HUES6 (cell line): ENCODE data around the gene KCNMA1.

Experiments
- H3K27ac ChIP-seq: 2 replicates; pipeline ENCODE4 v1.7.0; 2013; ENCODE audit warnings: low read depth, mild to moderate bottlenecking, low read length, inconsistent platforms
- H3K27me3 ChIP-seq: 2 replicates; pipeline ENCODE4 v1.6.1; 2013; ENCODE audit warnings: low read length; ENCODE audit not compliant: control insufficient read depth, insufficient read depth
- H3K36me3 ChIP-seq: 2 replicates; pipeline ENCODE4 v1.6.1; 2013; ENCODE audit warnings: low read length; ENCODE audit not compliant: control insufficient read depth, insufficient read depth
- H3K4me1 ChIP-seq: 2 replicates; pipeline ENCODE4 v1.6.1; 2013; ENCODE audit warnings: low read length; ENCODE audit not compliant: control insufficient read depth, insufficient read depth
- H3K4me3 ChIP-seq: 2 replicates; pipeline ENCODE4 v1.5.1; 2013; ENCODE audit warnings: low read depth, low read length
- H3K9ac ChIP-seq: one replicate; pipeline ENCODE4 v1.6.1; 2013; ENCODE audit warnings: mild to moderate bottlenecking, low read length
- H3K9me3 ChIP-seq: 2 replicates; pipeline ENCODE4 v1.6.1; 2013; ENCODE audit warnings: low read depth, low read length; ENCODE audit not compliant: control insufficient read depth, insufficient read depth

The KCNMA1 gene

DNA sequence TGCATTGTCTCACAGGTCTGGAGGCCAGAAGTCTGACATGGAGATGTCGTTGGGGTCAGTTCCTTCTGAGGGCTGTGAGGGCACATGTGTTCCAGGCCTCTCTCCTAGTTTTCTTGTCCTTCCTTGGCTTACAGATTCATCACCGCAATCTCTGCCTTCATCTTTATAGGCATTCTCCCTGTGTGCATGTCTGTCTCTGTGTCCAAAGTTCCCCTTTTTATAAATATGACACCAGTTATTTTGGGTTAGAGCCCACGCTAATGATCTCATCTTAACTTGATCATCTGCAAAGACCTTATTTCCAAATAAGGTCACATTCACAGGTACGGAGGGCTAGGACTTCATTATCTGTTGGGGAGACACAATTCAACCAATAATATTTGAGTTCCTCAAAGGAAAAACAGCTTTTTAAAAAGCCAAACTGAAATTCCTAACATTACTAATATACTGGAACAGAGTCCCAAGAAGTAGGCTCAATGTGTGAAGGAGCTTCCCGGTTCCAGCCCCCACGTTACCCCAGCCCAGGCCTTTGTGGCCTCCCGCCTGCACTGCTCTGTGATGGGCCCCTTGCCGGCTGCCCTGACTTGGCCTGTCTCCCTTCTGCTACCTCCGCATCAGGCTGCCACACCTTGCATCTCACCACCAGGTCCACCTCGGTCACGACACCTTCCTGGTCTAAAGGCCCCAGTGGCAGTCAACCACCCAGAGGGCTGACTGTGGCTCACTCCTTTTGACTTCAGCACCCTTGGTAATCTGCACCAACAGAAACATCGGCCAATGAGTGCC, 142.7 kb downstream of the KCNMA1 start:
- Histone ChIP-seq H3K4me1 (no peaks in the 10 kb centered on the region), H3K36me3 (no peaks in the 10 kb centered on the region), H3K9ac (no peak overlapping the region), H3K27ac (no peak overlapping the region), H3K9me3 (no peaks in the 10 kb centered on the region), H3K4me3 (no peak overlapping the region), H3K27me3 (no peaks in the 10 kb centered on the region; the same call in 1 of the 2 replicates)

- H3K9me3 ChIP-seq: no peaks in the 10 kb centered on the region
- H3K27ac ChIP-seq: no peak overlapping the region
- no peaks in the 10 kb centered on the region; the same call in 1 of the 2 replicates for H3K27me3 ChIP-seq
- no peak overlapping the region for H3K4me3 ChIP-seq
- H3K4me1 ChIP-seq: no peaks in the 10 kb centered on the region
- no peak overlapping the region for H3K9ac ChIP-seq
- no peaks in the 10 kb centered on the region for H3K36me3 ChIP-seq
Measured at GRCh38 chr10:77494327-77494726, 143.3 kb downstream of the KCNMA1 start.

DNA sequence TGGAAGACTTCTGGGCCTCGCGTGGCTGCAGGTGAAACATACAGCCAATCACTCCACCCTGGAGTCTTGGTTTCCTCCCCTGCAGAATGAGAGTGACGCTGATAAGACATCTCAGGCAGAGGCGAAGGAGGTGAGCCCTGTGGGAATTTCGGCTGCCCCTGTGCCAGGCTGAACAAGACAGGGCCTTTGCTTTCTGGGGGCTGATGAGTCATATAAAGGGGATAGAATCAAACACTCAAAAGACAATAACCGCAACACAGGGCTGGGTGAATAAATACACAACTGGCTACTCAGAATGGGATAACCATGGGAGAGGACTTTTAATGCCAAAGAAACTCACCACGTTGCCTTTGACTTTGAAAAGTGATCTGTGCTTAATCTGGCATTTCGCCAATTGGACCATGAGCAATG, 143.8 kb downstream of the KCNMA1 start:
- Histone ChIP-seq H3K27me3 (no peaks in the 10 kb centered on the region; the same call in 1 of the 2 replicates), H3K27ac (no peak overlapping the region), H3K9me3 (no peaks in the 10 kb centered on the region), H3K9ac (no peak overlapping the region), H3K36me3 (no peaks in the 10 kb centered on the region), H3K4me1 (no peaks in the 10 kb centered on the region), H3K4me3 (no peak overlapping the region)

GRCh38 chr10:77493239-77493806, 144.3 kb downstream of the KCNMA1 start:
- no peak overlapping the region for H3K4me3 ChIP-seq
- H3K36me3 ChIP-seq: no peaks in the 10 kb centered on the region
- no peak overlapping the region for H3K27ac ChIP-seq
- H3K27me3 ChIP-seq: no peaks in the 10 kb centered on the region; the same call in 1 of the 2 replicates
- H3K9ac ChIP-seq: no peak overlapping the region
- no peaks in the 10 kb centered on the region for H3K9me3 ChIP-seq
- no peaks in the 10 kb centered on the region for H3K4me1 ChIP-seq

DNA sequence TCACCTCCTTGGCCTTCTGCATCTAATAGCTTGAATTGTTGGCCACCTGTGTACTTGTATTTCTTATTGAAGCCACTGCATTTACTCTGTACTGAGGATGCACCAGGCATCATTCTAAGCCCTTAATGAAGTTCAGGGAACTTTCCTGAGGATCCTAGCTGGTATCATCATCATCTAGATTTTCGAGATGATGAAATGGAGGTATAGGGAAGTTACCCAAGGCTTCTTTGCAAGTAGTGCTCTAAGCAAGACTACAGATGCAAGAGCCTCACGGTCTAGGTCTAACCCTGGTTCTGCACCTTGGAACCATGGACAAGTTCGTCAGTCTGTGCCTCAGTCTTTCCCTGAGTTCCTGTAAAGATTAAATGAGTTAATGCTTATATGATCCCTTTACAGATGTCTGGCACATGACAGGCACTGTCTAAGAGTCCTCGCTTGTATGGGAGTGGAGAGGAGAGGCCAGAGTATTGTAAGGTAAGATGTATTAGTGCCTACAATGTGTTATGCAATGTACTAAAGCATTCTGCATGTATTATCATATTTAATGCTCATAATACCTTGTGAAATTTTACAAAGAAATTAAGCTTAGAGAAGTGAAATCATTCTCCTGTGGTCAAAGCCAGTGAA, 145.1 kb downstream of the KCNMA1 start:
- H3K27me3 ChIP-seq: no peaks in the 10 kb centered on the region; the same call in 1 of the 2 replicates
- no peak overlapping the region for H3K27ac ChIP-seq
- H3K9me3 ChIP-seq: no peaks in the 10 kb centered on the region
- no peaks in the 10 kb centered on the region for H3K4me1 ChIP-seq
- H3K36me3 ChIP-seq: no peaks in the 10 kb centered on the region
- no peak overlapping the region for H3K9ac ChIP-seq
- H3K4me3 ChIP-seq: no peak overlapping the region

- Histone ChIP-seq H3K27me3 (no peaks in the 10 kb centered on the region; the same call in 1 of the 2 replicates), H3K9ac (no peak overlapping the region), H3K9me3 (no peaks in the 10 kb centered on the region), H3K4me1 (no peaks in the 10 kb centered on the region), H3K27ac (no peak overlapping the region), H3K4me3 (no peak overlapping the region), H3K36me3 (no peaks in the 10 kb centered on the region)
Measured at GRCh38 chr10:77490534-77491314, 146.9 kb downstream of the KCNMA1 start.

DNA sequence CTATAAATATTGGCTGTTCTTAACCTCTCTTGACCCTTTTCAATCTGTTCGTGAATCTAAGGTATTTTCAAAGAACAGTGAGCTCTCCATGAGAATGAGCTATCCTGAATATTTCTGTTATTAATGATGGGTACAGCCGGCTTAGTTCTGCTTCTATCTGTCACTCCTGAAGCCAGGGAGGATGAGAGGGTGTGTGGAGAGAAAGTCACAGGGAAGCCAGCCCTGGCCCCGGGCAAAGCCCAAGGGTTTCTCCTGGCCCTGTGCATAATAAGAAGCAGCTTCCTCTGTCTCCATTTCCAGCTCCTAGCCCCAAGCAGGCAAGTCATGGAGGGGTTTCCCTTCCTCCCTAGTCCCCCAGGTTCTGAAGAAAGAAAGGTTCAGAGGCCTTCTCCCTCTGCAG, 151.1 kb downstream of the KCNMA1 start:
- Histone ChIP-seq H3K4me3 (no peak overlapping the region), H3K9ac (no peak overlapping the region), H3K9me3 (no peaks in the 10 kb centered on the region), H3K4me1 (no peaks in the 10 kb centered on the region), H3K27me3 (no peaks in the 10 kb centered on the region), H3K27ac (no peak overlapping the region), H3K36me3 (no peaks in the 10 kb centered on the region)

DNA sequence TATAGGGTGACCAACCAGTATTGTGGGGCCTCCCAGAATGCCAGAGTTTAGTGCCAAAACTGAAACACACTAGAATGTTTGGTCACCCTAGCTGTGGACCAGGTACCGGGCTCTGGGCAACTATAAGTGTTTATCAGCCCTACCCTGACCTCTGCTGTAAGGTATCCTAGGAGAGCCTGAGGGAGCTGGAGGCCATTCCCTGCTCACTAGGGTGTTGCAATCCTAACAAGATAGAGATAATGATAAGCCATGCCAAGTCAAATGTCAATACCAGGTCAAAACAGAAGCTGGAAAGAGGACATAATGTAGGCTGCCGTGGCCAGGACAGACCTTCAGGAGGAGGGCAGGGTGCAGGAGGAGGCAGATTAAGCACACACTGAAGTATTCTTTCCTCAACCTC, 151.8 kb downstream of the KCNMA1 start:
- Histone ChIP-seq H3K27me3 (no peaks in the 10 kb centered on the region), H3K9ac (no peak overlapping the region), H3K9me3 (no peaks in the 10 kb centered on the region), H3K36me3 (no peaks in the 10 kb centered on the region), H3K27ac (no peak overlapping the region), H3K4me1 (no peaks in the 10 kb centered on the region), H3K4me3 (no peak overlapping the region)

DNA sequence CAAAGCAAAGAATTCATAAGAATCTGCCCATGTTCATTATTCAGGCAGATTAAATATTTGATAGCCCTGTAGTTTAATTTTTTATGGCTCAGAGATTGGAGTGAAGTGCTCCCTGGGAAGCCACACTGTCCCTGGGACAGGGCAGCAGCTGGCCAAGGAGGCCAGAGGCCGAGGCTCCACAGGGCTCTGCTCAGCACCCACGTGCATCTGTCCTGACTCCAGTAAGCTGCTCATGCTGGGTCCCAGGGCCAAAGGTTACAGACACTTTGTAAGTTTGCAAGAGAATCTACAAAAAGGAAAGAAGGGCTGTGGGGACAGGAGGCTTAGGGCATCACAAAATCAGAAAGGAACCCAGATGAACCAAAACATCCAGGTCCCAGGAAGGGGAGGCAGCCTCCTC, 155.5 kb downstream of the KCNMA1 start:
- Histone ChIP-seq H3K4me3 (no peak overlapping the region), H3K36me3 (no peaks in the 10 kb centered on the region), H3K27ac (no peak overlapping the region), H3K27me3 (no peaks in the 10 kb centered on the region), H3K4me1 (no peaks in the 10 kb centered on the region), H3K9ac (no peak overlapping the region), H3K9me3 (no peaks in the 10 kb centered on the region)

DNA sequence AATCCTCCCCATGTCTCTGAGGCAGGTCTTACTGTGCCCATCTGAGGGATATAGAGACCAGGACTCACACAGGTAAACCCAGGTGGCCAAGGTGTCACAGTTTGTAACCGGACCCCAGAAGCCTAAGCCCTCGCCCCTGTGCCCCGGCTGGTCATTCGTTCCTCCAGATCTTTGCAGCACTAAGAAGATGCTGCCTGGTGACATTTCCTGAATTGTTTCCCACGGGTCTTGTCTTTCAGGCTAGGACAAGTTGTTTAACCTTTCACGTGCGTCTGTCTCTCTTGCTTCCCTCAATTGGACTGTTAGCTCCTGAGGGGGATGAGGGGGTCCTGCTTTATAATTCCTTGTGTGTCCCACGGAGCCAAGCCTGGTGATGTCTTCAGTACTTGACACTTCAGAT, 158.0 kb downstream of the KCNMA1 start:
- Histone ChIP-seq H3K9me3 (no peaks in the 10 kb centered on the region), H3K4me1 (no peaks in the 10 kb centered on the region), H3K9ac (no peak overlapping the region), H3K4me3 (no peak overlapping the region), H3K27me3 (no peaks in the 10 kb centered on the region), H3K36me3 (no peaks in the 10 kb centered on the region), H3K27ac (no peak overlapping the region)
